GM18517 (cell line): ENCODE measurements around the gene NKAIN4.
A peak's percentile ranks its signal among the peaks of the same experiment; 100 is the strongest.

Source experiments
- ATAC-seq: cut with Tn5 transposase; IDR thresholded peaks from one replicate; pipeline ENCODE4 v1.9.1; 2021; ENCODE audit warnings: mild to moderate bottlenecking, moderate library complexity; ENCODE audit not compliant: unreplicated experiment

Gene NKAIN4

DNA sequence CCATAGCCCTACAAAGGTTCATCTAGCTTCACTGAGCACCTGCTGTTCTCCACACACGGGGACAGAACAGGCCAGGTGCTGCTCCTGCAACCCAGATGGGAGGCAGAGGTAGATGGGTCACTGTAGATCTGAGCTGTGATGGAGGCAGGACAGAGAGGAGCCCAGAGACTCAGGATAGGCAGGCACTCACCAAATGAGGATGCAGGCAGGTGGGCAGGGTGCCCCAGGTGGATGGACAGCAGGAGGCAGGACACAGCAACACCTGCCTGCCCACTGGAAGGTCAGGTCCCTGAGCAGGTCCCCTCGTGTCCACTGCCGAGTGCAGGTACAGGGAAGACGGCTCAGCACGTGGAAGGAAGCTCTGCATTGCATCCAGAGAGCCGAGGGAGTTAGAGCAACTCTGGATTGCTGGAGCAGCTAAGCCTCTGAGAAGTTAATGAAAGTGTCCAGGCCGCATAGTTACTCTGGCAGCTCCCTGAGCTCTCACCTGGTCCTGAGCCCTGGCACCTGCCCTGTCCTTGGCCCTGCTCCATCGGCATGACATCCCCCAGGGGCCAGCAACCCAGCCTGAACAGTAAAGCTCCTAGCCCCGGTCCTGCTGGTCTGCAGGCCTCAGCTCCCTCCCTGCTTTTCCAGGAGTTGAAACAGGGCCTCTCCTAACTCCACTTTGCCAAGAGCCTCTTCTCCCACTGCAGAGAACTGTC lies 33.4 kb downstream of the NKAIN4 start:
- no peak for ATAC-seq

DNA sequence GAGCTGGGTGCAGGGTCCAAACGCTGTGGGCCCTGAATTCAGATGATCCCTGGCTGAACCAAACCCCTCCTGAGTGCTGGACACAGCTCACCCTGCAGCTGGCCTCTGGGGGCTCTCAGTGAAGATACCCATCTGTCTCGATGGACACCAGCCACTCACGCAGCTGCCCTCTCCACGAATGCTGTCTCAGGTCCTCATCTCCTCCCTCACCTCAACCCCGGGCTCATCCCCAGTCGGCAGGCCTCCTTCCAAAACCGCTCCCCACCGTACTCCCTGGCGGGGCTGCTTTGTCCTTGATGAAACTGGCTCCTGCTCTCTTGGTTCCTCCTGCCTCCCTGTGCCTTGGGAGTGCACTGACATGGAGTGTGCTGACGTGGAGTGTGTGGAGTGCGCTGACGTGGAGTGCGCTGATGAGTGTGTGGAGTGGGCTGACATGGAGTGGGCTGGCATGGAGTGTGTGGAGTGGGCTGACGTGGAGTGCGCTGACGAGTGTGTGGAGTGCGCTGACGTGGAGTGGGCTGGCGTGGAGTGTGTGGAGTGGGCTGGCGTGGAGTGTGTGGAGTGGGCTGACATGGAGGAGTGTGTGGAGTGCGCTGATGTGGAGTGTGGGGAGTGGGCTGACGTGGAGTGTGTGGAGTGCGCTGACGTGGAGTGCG lies 34.3 kb downstream of the NKAIN4 start:
- no peak for ATAC-seq

DNA sequence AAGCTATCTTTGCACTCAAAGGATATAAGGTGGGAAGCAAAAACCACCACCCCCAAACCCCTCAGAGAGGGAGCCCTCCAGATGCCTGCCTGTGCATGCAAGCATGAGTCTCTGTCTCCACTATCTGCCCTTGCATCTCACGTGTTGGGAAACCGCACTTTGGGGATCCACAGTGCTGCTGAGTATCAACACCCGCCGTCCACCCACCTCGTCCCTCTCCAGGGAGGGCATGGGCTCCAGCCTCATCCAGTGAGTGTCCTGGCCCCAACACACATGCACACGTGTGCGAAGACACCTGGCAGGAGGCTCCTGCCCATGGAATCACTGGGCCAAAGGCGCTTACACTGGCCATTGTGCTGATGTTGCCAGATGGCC lies 34.8 kb downstream of the NKAIN4 start:
- no peak for ATAC-seq

DNA sequence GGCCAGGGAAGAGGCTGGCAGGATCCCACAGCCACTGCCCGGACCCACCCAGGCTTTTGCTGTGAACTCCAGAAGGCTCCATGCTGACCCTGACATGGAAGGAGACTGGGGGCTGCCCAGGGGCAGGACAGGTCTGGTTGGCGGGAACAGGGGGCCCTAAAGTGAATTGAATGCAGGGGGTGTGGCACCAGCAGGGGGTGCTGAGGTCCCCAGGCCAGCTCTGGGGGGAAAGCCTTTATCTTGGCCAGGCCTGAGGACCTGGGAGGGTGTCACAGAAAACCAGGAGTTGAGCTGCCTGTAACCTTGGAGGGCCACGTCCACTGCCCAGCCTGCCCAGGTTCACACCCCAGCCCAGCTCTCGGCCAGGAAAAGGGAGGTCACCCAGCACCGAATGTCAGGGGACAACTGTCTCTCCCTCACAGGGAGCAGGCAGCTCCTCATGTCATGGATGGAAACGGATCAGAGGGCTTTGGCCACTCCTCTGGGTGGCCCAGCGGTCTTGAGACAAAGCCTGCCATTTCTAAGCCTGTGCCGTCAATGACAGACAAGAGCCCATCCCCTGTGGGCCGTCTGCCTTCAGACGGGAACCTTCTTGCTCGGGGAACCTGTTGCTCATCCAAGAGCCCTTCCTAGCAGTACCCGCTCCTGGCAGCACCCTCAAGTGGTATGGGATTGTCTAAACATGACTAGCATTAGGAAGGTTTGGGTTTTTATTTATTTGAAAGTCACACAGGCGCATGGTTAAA lies 35.4 kb downstream of the NKAIN4 start:
- ATAC-seq: no peak

DNA sequence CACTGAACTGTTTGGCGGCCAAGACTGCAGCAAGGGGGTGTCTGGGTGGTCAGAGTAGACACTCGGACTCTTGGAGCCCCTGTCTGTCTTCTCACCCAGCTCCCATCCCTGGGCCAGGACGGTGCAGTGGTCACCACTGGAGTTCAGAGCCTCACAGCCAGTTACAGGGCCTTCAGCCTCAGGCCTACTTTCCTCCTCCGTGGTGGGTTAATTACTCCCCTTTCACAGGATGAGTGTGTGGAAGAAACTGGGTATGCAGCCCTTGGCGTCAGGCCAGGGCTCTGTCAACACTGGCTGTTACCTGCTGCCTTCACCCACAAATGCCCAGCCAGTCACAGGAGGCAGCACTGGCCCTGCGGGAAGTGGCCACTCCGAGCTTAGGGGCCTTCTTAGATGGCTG lies 36.6 kb downstream of the NKAIN4 start:
- ATAC-seq: no peak

DNA sequence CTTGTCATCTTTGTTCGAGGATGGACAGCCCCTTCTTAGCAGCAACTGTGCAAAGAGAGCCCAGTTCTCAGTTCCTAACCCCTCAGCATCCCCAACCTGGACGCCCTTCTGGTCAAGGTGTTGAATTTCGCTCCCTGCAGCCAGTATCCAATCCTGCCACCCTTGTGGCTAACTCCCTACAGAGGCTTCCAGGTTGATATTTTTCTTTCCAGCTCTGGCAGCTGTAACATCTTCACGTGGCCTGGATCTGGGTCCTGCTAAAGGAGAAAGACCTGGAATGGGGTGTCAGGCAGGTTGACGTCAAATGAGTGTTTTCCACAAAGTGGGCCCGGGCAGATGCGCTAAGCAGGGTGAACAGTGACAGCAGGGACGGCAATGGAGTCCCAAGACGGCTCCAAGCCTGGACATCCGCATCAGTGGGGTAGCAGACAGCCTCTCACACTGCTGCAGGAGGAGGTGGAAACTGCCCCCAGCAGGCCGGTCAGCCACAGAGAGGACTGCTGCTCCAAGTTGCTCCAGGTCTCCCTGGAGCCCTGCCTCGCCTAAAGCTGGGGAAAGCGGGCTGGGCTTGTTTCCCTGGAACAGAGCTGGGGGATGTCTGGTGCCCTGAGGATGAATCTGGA lies 37.3 kb downstream of the NKAIN4 start:
- no peak for ATAC-seq

DNA sequence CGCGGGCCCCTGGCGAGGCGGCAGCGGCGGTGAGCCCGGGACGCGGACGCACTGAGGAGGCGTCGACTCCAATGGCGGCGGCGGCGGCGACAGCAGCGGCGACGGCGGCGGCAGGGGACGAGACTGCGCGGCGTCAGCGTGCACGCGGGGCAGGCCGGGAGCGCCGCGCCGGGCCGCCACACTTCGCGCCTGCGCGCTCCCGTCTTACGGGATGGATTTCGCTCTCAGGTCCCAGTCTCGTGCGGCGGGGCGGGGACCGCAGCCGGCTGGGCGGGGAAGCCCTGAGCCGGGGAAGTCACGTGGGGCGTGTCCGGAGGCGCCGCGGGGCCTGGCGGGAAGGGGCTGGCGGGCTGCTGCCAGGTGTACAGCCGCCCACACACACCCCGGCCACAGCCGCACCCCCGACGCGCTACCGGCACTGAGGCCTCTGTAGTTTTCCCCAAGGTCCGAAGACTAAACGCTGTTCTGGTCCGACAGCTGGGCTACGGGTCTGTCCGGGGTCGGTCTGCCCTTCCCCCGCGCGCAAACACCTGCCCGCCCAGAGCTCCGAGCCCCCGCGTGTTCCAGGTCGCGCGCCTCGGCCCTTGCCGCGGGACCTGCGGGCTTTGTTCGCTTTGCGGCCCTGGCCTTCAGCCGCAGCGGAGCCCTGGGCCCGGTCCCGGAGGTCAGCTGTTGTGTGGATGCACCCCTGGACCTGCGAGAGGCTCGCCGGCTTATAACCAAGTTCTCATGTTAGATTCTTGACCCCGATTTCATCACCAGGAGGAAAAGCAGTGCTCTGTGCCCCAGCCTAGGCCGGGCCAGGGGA lies 38.0 kb downstream of the NKAIN4 start, which contains the start of gene YTHDF1:
Gene YTHDF1, minus strand, starts transcription at position 91 of the 808 bp plus-strand sequence. CDS start 239 bp downstream, outside the sequence.
- ATAC-seq: peak; percentile 92

DNA sequence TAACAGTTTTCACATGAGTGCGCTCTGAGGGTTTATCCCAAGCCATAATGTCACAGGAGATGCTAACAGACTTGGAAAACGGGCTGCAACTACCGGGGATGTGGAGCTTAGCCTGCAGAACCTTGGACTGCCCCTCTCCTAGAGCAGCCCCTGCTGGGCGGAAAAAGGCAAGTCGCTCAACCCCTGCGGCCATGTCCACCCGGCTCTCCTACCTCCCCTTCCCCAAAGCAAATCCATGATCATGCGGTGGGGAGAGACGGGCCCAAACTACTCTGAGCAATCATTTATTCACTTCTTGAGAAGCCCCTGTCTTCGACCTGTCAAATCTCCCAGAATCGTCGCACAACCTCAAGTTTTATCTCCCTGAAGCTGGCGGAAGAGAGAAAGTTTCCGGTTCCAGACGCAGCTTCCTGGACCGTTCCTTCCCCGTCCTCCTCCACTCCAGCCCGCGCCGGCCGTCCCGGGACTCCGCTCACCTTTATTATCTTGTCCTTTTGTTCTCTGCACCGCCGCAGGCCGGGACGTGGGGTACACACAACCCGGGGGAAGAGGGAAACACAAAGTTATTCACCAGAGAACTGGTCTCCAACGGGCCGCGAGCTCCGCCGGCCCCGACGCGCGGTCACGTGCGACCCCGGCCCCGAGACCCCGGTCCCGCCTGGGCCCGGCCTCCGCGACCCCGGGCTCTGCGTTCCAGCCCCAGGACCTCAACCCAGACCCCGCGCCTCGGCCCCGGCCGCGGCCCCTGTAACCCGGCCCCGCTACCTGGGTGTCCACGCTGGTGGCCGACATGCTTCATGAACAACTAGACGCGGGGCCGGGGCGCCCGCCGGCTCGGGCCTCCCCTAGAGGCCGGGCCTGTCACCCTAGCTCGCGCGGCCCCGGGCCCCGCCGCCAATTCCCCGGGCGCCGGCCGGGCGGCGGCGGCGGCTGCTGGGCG lies 38.9 kb downstream of the NKAIN4 start:
- ATAC-seq: peak; percentile 14

DNA sequence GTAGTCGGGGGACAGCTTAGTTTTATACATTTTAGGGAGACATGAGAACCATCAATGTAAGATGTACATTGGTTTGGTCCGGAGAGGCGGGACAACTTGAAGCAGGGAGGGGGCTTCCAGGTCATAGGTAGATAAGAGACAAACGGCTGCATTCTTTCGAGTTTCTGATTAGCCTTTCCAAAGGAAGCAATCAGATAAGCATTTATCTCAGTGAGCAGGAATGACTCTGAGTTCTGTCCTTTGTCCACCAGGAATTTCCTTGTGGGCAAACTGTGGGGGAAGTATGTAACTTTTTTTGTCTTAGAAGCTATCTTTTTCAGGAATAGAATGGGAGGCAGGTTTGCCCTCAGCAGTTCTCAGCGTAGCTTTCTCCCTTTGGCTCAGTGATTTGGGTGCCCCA lies 39.7 kb downstream of the NKAIN4 start:
- no peak for ATAC-seq

DNA sequence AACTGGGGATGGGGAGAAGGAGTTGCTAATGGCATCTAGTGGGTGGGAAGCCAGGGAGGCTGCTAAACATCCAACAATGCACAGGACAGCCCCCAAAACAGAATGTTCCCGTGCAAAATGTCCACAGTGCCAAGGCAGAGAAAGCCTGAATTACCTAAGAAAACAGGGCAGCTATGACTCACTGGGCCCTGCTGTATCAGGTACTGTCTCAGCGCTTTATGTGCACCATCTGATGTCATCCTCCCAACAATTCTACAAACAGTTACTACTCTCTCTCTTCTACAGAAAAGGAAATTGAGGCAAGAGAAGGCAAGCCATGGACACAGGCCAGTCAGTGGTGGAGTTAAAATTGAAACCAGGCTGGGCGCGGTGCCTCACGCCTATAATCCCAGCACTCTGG lies 41.5 kb downstream of the NKAIN4 start:
- ATAC-seq: no peak

DNA sequence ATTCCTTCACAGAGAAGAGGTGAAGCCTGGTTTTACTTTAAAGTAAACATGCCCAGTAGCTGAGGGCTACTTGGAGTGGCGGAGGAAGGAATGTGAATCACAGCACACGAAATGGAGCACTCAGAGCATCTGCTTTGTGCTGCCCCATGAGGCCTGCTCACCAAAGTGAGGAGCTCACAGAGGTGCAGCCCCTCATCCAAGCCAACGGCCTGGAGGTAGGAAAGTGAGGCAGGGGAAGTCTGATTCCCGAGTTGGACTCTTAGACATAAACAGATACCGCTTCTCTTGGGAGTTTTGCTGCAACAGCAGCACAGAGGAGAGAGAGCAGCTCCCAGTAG lies 41.9 kb downstream of the NKAIN4 start:
- ATAC-seq: no peak

DNA sequence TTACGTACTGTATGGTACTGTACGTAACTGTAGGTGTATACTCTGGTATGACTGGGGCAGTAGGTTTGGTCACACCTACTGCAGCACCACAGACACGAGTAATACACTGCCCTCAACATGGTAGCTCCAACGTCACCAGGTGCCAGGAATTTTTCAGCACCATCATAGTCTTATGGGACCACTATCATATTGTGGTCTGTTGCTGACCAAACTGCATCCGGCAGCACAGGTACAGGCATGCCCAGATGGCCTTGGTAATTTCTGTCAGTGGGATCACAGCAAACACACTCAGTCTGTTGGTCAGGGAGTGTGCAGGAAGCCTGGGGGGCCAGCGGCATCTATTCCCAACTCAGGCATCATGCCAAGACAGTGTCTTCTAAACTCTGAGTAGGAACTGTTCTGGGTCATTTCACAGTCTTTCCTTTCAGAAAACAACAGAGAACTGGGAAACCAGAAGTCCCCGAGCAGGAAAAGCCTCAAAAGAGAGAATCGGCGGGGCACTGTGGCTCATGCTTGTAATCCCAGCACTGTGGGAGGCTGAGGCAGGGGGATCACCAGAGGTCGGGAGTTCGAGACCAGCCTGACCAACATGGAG lies 44.2 kb downstream of the NKAIN4 start:
- ATAC-seq: no peak

DNA sequence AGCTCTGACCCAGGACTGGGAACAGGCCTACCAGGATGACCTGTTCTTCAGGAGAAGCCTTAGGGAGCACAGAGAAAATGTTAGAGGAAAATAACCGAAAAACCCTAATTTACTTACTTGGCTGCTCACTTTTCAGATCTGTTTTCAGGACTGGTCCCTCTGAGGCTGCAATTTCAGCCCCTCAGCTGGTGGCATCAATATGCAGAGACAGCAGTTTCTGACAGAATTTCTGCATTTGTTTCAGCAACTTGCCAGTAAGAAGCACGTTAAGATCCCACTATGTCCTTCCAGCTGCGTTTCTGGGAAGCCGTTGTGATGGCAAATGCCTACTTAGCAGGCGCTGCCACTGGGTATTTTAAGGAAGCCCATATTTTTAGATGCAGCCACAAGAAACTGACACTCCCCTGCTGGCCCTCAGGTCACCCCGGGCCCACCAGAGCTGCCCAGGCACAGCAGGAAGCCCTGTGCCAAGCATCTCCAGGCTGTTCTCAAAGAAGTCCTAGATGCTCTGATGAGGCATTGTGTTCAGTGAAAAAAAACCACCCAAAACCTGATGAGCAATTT lies 45.8 kb downstream of the NKAIN4 start:
- no peak for ATAC-seq

DNA sequence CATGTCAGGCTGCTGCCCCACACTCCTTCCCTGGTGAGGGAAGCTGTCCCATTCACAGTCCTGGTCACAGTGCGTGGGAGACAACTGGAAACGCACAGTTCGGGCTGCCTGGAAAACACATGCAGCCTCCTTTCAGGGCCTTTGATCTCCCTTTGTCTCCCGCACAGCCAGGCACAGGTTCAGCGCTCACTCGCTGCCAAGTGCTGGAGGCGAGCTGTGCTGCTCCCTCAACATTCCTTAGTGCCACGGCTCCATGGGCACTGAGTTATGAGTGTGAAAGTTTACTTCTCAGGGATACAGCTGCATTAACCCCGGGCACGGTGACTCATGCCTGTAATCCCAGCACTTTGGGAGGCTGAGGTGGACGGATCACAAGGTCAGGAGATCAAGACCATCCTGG lies 47.4 kb downstream of the NKAIN4 start:
- no peak for ATAC-seq

DNA sequence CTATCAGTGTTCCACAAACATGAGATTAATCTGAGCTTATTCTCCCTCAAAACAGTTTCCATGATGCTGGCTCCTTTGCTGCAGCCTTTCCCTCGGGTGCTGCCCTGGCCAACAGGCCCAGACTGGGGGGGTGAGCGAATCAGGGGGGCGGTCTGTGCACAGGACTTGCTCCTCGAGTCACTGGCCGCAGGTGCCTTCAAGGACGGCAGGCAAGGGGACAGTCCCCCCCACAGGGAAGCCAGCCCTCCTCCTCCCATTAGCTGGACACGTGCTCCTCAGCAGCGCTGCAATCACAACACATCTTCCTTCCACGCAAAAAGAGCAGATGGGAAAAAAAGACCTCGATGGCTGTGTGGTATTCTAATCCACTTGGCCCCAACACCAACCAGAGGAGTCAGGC lies 48.4 kb downstream of the NKAIN4 start:
- ATAC-seq: no peak

DNA sequence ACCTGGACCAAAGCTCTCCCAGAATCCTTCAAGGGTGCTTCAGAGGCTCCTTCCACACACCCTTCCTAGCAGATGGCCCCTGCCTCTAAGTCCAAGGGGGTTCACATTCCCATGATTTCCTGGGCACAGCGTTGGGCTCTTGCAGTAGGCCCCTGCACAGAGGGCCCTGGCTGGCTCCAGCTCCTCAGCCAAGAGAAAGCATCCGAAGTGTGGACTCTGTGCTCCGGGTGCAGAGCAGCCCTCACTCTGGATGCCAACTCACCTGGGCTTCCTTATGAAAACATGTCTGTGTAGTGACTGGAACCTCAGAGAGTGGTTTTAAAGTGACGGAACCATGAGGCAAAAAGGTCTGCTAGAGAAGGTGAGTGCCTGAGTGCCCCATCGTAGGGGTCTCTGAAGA lies 49.9 kb downstream of the NKAIN4 start:
- ATAC-seq: no peak

DNA sequence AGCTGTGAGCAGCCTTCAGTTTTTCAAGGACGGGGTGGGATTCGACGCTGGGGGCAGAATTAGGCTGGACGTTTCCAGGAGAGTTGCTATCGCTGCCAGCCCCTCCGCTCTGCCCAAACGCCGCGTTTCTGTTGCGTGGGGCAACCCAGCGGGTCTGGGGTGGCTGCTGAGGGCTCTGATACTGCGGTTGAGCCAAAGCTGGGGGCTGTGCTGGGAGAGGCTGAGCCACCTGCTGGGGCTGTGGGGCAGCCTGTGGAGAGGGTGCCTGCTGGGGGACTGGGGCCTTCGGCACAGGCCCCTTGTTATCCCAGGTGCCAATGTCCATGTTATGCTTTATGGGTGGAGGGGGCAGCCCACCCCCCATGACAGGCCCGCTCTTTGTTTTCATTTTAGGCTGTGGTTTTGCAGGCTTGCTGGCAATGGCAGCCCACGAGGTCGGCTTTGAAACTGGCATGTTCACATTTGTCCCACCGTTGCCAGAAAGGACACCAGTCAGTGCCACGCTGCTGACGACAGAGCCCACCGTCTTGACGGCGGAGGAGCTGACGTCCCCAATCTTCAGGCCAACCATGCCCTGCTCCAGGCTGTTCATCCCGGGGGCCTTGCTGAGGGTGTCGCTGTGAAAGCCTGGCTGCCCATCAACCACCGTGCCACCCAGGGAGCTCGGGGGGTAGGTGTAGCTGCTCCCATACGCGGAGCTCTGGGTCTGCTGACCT lies 51.3 kb downstream of the NKAIN4 start:
- ATAC-seq: no peak

DNA sequence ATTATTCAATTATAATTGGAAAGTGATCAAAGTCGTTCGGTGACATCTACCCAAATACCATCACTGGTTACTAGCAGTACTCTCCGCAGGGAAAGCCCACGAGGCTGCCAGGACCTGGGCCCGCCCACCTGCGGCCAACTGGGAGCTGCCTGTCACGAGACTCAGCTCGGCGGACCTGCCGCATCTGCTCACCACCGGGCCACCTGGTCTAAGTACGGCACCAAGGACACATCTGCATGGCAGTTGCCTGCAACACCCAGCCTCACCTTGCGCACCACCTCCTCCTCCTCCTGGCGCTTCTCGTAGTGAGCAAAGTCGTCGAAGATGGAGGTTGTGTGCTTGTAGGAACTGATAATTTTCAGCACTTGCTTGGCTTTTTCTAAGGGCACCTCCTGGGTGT lies 52.2 kb downstream of the NKAIN4 start:
- ATAC-seq: no peak
